Fibroblast of villous mesenchyme (primary cell): Measurements from ENCODE around the gene FAF2. TPM values are rescaled to one million over a fixed set of nuclear protein-coding genes. Genes with fewer than 3 reads are reported as not detected.

Experiments used
- DNase-seq: peaks from one replicate; pipeline ENCODE4 v3.0.0-alpha.2; 2010; ENCODE audit warnings: low read depth
- H3K4me3 ChIP-seq: 2 replicates; pipeline ENCODE4 v1.5.1; 2011; ENCODE audit warnings: low read depth, mild to moderate bottlenecking, low read length
- total RNA-seq: library from RNA; depleted of rRNA; stranded (reverse); fragments of >200 nt; gene quantifications from 2 replicates; pipeline ENCODE4 v1.2.3, GENCODE V29; 2012
- TF ChIP-seq, protein P1 (sequence below): IDR thresholded peaks from 2 replicates; pipeline ENCODE4 v1.5.1; 2012; ENCODE audit warnings: low read depth, mild to moderate bottlenecking, low read length; ENCODE audit not compliant: insufficient read depth

FAF2 gene
- total RNA-seq, 1 donor = 59.2 TPM

DNA sequence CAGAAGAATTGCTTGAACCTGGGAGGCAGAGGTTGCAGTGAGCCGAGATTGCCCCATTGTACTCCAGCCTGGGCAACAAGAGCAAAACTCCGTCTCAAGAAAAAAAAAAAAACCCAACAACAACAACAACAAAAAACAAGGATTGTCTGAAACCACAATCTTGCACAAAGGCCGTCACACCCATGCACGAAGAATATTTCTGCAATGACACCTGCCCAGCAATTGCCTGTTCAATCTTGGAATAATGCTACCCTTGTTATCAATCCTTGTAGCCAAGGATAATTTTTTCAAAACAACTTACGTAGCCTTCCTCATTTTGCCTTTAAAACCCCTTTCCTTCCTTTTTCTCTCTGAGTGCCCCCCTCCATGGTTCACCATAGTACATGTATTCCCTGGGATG lies 28.1 kb upstream of the FAF2 start:
- TF ChIP-seq, protein P1, sequence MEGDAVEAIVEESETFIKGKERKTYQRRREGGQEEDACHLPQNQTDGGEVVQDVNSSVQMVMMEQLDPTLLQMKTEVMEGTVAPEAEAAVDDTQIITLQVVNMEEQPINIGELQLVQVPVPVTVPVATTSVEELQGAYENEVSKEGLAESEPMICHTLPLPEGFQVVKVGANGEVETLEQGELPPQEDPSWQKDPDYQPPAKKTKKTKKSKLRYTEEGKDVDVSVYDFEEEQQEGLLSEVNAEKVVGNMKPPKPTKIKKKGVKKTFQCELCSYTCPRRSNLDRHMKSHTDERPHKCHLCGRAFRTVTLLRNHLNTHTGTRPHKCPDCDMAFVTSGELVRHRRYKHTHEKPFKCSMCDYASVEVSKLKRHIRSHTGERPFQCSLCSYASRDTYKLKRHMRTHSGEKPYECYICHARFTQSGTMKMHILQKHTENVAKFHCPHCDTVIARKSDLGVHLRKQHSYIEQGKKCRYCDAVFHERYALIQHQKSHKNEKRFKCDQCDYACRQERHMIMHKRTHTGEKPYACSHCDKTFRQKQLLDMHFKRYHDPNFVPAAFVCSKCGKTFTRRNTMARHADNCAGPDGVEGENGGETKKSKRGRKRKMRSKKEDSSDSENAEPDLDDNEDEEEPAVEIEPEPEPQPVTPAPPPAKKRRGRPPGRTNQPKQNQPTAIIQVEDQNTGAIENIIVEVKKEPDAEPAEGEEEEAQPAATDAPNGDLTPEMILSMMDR = no peak
- DNase-seq = no peak
- no peak overlapping the region for H3K4me3 ChIP-seq

DNA sequence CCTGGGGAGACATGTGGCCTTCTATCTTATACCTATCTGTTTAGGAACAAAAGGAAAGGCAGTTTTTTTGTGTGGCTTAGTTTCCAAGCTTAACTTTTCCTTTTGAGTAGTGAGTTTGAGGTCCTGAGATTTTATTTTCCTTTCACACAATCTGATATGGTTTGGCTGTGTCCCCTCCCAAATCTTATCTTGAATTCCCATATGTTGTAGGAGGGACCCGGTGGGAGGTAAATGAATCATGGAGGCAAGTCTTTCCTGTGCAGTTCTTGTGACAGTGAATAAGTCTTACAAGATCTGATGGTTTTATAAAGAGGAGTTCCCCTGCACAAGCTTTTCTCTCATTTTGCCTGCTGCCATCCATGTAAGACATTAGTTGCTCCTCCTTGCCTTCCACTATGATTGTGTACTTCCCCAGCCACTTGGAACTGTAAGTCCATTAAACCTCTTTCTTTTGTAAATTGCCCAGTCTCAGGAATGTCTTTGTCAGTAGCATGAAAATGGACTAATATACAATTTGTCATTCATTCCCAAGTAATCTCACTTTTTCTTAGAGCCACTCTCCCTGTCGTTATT lies 27.1 kb upstream of the FAF2 start:
- TF ChIP-seq, protein P1 = no peak
- no peak for DNase-seq

DNA sequence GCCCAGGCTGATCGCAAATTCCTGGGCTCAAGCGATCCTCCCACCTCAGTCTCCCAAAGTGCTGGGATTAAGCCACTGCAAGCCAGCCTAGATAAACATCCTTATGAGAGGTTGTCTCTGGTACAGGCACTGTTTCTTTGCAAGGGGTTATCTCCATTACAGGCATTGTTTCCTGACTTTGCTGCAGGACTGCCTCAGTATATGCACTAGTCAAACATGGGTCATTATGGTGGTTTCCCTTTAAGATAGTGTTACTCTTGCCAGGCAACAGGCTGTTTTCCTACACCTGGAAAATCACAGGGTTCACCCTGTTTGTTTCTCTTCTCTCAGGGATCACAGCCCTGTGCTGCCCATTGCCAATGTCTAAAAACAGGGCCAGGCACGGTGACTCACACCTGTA lies 24.0 kb upstream of the FAF2 start:
- no peak for DNase-seq
- no peak overlapping the region for H3K4me3 ChIP-seq
- TF ChIP-seq, protein P1 = no peak

More for the DNA sequence above, 27.1 kb upstream of the FAF2 start:
- no peak overlapping the region for H3K4me3 ChIP-seq

DNA sequence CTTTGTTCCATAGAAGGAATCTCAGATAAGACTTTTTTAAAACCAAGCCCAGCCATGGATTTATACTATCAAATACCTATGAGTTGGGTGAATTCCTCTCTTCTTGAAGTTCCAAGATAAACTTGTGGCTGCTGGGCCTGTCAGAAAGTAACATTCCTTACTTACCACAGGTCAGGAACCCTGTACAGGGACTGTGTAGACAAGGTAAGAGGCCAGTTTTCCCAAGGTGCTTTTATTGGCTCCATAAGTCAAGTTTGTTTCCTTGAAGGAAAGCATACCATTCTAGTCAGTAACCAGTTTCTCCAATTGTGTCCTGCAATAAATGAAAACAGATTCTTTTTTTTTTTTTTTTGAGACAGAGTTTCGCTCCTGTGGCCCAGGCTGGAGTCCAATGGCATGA lies 23.0 kb upstream of the FAF2 start:
- TF ChIP-seq, protein P1 = no peak
- no peak for DNase-seq
- no peak overlapping the region for H3K4me3 ChIP-seq

DNA sequence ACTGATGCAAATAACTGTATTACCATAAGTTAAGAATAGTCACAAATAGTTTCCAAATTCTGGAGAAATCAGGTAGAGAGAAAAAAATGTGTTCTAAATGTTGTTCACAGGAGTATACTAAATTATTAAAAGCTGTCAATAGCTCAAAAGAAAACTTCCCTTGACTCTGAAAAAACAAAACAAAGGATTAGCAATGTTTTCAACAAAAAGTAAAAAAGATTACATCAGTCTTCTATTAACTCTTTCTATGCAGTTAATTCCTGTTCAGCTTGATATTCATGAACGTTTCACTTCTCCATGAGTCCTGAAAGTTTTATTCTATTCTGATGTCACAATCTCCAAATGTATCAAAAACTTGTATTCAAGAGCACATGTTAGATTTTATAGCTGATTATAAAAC lies 22.4 kb upstream of the FAF2 start:
- TF ChIP-seq, protein P1 = no peak
- H3K4me3 ChIP-seq = no peak overlapping the region
- DNase-seq = no peak

DNA sequence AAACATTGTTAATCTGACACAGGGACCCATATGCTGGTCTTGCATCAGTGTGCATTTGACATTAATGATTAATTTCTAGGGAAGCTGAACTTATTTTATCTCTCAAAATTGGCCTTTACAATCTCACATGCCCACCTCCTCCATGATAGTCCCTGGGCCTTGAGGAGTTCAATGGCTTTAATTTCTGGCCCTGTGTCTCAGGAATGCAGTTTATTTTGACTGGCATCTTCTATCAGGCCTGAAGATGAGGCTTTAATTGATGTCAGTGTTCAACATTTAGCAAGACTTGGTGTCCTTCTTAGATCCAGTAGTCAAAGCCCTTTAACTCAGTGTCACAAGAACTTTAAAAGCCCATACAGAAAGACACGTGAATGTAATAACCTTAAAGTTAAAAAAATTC lies 21.3 kb upstream of the FAF2 start:
- no peak overlapping the region for H3K4me3 ChIP-seq
- no peak for DNase-seq
- TF ChIP-seq, protein P1 = no peak

DNA sequence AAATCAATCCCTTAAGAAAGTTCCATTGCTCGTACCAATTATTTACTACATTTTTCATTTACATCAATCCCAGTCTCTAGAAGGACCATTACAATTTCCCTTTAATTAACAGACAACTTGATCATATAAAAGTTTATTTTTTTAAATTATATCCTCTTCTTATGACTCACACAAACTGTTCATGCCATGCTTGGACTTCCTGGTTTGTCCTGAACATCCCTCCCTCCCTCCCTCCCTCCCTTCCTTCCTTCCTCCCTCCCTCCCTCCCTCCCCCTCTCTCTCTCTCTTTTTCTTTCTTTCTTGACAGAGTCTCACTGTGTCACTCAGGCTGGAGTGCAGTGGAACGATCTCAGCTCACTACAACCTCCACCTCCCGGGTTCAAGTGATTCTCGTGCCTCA lies 20.2 kb upstream of the FAF2 start:
- no peak overlapping the region for H3K4me3 ChIP-seq
- TF ChIP-seq, protein P1 = no peak
- DNase-seq = no peak
